K562 (cell line): ENCODE data around the gene NACA. TPM values are rescaled to one million over a fixed set of nuclear protein-coding genes. Genes with fewer than 3 reads are reported as not detected.

ENCODE experiments used
- FOXP4 ChIP-seq: sonication (generic); formaldehyde crosslinking; IDR thresholded peaks from 2 replicates; pipeline ENCODE4 v1.8.0; 2022; ENCODE audit warnings: mild to moderate bottlenecking, missing genetic modification reagents, borderline replicate concordance
- HMGN3 ChIP-seq: IDR thresholded peaks from 2 replicates; pipeline ENCODE4 v1.6.1; 2011; ENCODE audit warnings: borderline replicate concordance, low read depth, mild to moderate bottlenecking, mixed read lengths, low read length; ENCODE audit not compliant: insufficient read length; ENCODE audit errors: extremely low read depth
- IRF2 ChIP-seq: sonication (generic); formaldehyde crosslinking; IDR thresholded peaks from 2 replicates; pipeline ENCODE4 v1.8.1; 2022; ENCODE audit warnings: mild to moderate bottlenecking, missing genetic modification reagents
- MIER1 ChIP-seq: fragments of 450-650 bp; IDR thresholded peaks from 2 replicates; pipeline ENCODE4 v1.6.1; 2016; ENCODE audit warnings: antibody characterized with exemption, mild to moderate bottlenecking, low read depth
- RBM15 ChIP-seq: fragments of 200-400 bp; formaldehyde crosslinking; IDR thresholded peaks from 2 replicates; pipeline ENCODE4 v1.6.1; 2018; ENCODE audit warnings: mild to moderate bottlenecking, low read length, moderate library complexity; ENCODE audit not compliant: insufficient read depth
- SMAD4 ChIP-seq: fragments of 250-450 bp; sonication (Bioruptor Pico); conservative IDR thresholded peaks from 2 replicates; pipeline ENCODE4 v1.8.0; 2021; ENCODE audit warnings: inconsistent platforms, mild to moderate bottlenecking, moderate library complexity
- TFAP4 ChIP-seq: sonication (generic); formaldehyde crosslinking; IDR thresholded peaks from 2 replicates; pipeline ENCODE4 v1.8.0; 2022; ENCODE audit warnings: missing genetic modification reagents, mild to moderate bottlenecking, moderate library complexity, borderline replicate concordance
- UBTF ChIP-seq, 2 experiments: IDR thresholded peaks; 2 replicates each; pipeline ENCODE4 v1.6.1; 2012; ENCODE audit warnings: improper control_type of control experiment in 2 of 2, low read depth in 2 of 2, low read length in 2 of 2, borderline replicate concordance in 1 of 2
- ZNF277 ChIP-seq: fragments of 250-450 bp; sonication (Bioruptor Pico); IDR thresholded peaks from 2 replicates; pipeline ENCODE4 v1.8.0; 2022; ENCODE audit warnings: inconsistent platforms, mild to moderate bottlenecking, moderate library complexity, borderline replicate concordance
- ZNF280B ChIP-seq: fragments of 250-450 bp; sonication (Bioruptor Pico); IDR thresholded peaks from 2 replicates; pipeline ENCODE4 v1.5.1; 2021; ENCODE audit warnings: mild to moderate bottlenecking
- ZNF324 ChIP-seq: fragments of 250-450 bp; sonication (Bioruptor Pico); IDR thresholded peaks from 2 replicates; pipeline ENCODE4 v1.4.0; 2020; ENCODE audit warnings: mild to moderate bottlenecking
- ZNF583 ChIP-seq: fragments of 250-450 bp; sonication (Bioruptor Pico); IDR thresholded peaks from 2 replicates; pipeline ENCODE4 v1.4.0; 2020
- ZNF584 ChIP-seq: fragments of 200-800 bp; sonication (Bioruptor generic); IDR thresholded peaks from 2 replicates; pipeline ENCODE4 v1.6.1; 2016; ENCODE audit warnings: low read depth, mild to moderate bottlenecking, missing genetic modification characterization, missing compliant biosample characterization
- ZNF778 ChIP-seq: fragments of 450-650 bp; formaldehyde crosslinking; IDR thresholded peaks from 2 replicates; pipeline ENCODE4 v1.4.0; 2020; ENCODE audit warnings: mild to moderate bottlenecking, moderate library complexity
- polyA plus RNA-seq, 8 experiments: library from polyadenylated mRNA; depleted of rRNA in 4 of 8; stranded (reverse) in 5 of 8; unstranded in 3 of 8; fragments of >200 nt; fragmentation: Nextera tagmentation in 2 of 8; fragmentation: Illumina TruSeq in 1 of 8; extraction: Ambion mirVana in 2 of 8; extraction: Trizol in 1 of 8; gene quantifications; 2 replicates each; pipeline versions ENCODE4 v1.2.1 to v1.2.3, GENCODE V29; 2011 to 2014; ENCODE audit warnings: inconsistent platforms in 1 of 8, missing spikeins in 1 of 8
- total RNA-seq, 7 experiments: library from RNA; depleted of rRNA in 6 of 7; stranded (reverse); fragments of >200 nt in 6 of 7; fragmentation: Illumina TruSeq in 2 of 7; extraction: Trizol in 2 of 7; gene quantifications; 2 replicates each; pipeline versions ENCODE4 v1.2.1 to v1.2.3, GENCODE V29; 2011 to 2021; ENCODE audit warnings: low replicate concordance in 1 of 7
- TF ChIP-seq, protein P1 (sequence below): fragments of 250-450 bp; sonication (Bioruptor Pico); IDR thresholded peaks from 2 replicates; pipeline ENCODE4 v1.5.0; 2020; ENCODE audit warnings: mild to moderate bottlenecking, borderline replicate concordance

The NACA gene
- total and polyA plus RNA-seq, 9 of the 15 experiments (the other 6 are each of a cell fraction or from before 2014, with no cell fraction given), result 1,030 to 2,416 (median 1,645) TPM

- TF ChIP-seq HMGN3, result no peak
- no peak for TF ChIP-seq TFAP4
- TF ChIP-seq FOXP4 (CRISPR knock-in tag), result no peak
- TF ChIP-seq ZNF583 (CRISPR knock-in tag), result no peak
- TF ChIP-seq, protein P1, sequence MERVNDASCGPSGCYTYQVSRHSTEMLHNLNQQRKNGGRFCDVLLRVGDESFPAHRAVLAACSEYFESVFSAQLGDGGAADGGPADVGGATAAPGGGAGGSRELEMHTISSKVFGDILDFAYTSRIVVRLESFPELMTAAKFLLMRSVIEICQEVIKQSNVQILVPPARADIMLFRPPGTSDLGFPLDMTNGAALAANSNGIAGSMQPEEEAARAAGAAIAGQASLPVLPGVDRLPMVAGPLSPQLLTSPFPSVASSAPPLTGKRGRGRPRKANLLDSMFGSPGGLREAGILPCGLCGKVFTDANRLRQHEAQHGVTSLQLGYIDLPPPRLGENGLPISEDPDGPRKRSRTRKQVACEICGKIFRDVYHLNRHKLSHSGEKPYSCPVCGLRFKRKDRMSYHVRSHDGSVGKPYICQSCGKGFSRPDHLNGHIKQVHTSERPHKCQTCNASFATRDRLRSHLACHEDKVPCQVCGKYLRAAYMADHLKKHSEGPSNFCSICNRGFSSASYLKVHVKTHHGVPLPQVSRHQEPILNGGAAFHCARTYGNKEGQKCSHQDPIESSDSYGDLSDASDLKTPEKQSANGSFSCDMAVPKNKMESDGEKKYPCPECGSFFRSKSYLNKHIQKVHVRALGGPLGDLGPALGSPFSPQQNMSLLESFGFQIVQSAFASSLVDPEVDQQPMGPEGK (CRISPR knock-in tag), result 0 out of 2 replicates have a peak, but pooled peaks have one; percentile 10
- TF ChIP-seq RBM15, result no peak
- TF ChIP-seq ZNF277, result no peak
- TF ChIP-seq SMAD4 (CRISPR knock-in tag), result no peak
- 0 out of 2 replicates have a peak, but pooled peaks have one; percentile 18 for TF ChIP-seq ZNF324 (CRISPR knock-in tag)
- no peak for TF ChIP-seq IRF2 (CRISPR knock-in tag)
- TF ChIP-seq ZNF778 (CRISPR knock-in tag), result no peak
- TF ChIP-seq MIER1, result no peak
- TF ChIP-seq ZNF280B, result no peak
- no peak for TF ChIP-seq UBTF (IDR thresholded peaks at IDR 0.05; ENCODE audit: borderline replicate concordance in 1 of 2, low read depth in 2 of 2, low read length in 2 of 2)
- no peak; the same call in 1 of the 2 replicates for TF ChIP-seq ZNF584 (CRISPR knock-in tag)
Measured at GRCh38 chr12:56688846-56689109, 36.3 kb downstream of the NACA start (continued).
